Measurements from ENCODE around the gene ANXA10. TPM values are rescaled to one million over a fixed set of nuclear protein-coding genes. Genes with fewer than 3 reads are reported as not detected.
"Not testable (repeated sequence)": the region's sequence is repeated elsewhere in the genome, so short reads cannot be mapped to it uniquely, and the experiment has no call there.

The ANXA10 gene
- total RNA-seq, 1 experiment from 2014 or later = 50.8 TPM

DNA sequence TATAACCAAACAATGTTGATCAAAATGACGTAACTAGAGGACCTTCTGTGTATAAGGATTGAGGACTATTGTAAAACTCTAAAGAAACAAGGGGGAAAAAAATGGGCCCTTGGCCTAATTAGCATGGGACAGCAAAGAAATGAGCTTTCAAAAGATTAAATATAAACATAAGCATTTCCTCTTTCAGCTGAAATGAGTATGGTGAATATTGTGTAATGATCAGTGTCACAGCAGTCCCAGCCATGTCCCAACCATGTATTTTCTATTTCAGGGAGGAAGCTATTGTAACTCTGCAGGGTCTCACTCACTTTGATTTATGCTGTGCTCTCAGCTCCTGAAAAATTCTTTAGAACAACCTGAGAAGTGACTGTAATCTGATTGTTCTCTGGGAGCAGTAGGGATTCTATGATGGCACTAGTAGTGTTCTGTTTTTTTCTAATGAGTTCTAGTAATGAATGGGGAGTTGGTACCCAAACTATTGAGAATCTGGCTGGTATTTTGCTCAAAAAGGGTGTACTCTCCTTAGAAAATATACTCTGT lies 25.8 kb downstream of the ANXA10 start:
- DNase-seq (ENCODE audit: low spot score) = no peak

DNA sequence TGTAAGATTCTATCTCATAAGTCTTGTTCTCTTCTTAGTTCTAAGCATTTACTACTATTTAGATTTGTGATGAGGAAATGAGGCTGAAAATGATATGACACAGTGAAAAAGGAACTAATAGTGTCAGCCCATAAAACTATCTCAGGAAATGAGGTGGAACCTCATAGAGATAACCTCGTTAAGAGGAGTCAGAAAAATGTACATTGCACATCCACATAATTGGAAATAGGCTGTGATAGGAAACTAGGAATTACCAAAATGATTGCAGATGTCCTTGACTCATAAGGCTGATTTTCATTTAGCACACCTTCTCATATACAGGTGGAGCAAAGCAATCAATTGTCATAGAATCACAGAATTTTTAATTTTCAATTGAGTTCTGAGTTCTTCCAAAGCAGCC lies 26.8 kb downstream of the ANXA10 start:
- no peak for DNase-seq (ENCODE audit: low spot score)

DNA sequence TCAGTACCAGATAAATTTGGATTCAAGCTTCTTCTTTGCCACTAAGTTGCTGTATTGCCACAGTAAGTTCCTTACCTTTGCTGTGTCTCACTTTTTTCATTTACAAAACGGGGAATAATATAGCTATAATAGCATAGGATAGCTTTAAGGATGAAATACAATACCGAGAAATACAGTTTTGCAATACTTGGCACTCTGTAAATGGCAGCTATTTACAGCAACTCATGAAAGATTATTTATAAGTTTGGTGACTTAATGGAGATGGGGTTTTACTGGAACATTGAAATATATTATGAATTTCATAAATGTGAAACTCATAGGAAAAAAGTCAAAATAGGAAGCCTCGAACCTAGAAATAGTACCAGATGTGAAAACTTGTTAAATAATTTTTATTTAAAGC lies 27.6 kb downstream of the ANXA10 start:
- DNase-seq (ENCODE audit: low spot score) = no peak

DNA sequence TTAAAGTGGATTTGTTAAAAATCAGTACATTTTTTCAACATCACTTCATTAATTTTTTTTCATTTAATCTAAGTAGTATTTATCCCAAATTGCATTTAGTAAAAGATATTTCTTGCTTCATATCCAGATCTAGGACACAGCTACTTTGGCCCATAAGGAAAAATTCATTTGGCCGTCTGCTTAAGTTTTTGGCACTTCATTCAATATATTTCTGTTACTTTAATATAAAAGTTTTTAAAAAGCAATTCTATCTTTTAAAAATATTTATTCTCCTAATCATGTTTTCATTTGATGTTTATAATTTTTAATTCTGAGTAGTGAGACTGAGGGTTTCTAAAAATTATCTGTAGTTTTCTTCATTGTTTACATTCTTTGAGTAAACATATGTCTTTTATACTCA lies 28.5 kb downstream of the ANXA10 start:
- DNase-seq (ENCODE audit: low spot score) = no peak

DNA sequence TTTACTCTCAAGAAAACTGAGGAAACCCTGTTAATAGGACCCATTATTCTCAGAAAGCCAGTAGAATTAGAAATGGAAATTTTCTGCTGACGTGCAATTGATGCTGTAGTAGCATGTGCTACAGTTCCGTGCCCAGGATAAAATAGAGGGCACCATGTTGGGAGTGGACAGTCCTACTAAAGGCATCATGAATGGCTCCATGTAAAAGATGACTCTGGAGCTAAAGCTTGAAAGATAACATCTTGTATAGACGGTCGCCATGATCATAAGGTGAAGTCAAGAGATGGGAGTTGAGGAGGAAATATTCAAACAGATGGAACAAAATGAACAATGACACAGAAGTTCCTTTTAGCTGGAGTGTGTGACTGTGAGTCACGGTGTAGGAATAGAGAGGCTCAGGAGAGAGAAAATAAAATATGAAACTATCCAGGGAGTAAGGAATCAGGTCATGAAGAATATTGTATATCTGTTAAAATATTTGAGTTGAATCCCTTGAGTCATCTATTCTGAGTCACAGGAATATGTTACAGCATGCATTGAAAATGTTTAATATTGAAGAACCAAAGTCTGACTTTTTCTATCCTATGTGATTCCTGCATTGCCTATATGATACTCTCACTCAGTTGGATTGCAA lies 31.8 kb downstream of the ANXA10 start:
- no peak for DNase-seq (ENCODE audit: low spot score)

DNA sequence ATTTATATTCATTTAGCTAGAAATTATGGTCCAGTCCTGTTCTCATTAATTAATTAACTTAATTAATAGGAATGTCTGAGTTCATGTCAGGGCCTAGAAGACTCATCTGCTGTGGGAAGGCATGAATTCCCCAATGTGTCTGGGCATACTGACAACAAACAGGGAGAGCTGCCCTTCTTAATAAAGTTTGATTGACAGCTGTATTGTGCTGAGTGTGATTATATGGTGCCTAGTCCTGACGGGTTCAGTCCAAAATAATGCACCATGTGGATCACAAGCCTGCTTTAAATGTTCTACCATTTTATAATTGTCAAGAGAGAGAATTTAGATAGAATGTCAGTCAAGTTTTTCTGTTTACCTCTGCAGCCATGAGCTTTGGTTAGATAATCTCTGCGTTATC lies 34.6 kb downstream of the ANXA10 start:
- no peak for DNase-seq (ENCODE audit: low spot score)

DNA sequence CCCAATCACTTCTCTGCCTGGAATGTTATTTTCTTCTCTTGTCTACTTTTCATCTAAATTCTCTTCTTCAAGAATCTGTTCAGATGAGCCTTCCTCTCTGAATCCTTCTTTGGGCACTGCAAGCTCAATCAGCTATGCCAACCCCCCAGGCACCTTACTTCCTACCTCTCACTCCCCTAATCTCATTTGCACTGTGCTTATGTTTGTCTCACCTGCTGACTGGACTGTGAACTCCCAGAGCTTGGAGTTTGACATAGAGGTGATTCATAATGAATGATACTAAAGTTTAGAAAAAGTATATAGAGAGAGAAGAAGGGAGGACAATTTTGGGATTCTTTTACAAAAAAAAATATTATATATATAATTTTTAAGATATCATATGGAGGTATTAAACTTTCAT lies 36.3 kb downstream of the ANXA10 start:
- no peak for DNase-seq (ENCODE audit: low spot score)

DNA sequence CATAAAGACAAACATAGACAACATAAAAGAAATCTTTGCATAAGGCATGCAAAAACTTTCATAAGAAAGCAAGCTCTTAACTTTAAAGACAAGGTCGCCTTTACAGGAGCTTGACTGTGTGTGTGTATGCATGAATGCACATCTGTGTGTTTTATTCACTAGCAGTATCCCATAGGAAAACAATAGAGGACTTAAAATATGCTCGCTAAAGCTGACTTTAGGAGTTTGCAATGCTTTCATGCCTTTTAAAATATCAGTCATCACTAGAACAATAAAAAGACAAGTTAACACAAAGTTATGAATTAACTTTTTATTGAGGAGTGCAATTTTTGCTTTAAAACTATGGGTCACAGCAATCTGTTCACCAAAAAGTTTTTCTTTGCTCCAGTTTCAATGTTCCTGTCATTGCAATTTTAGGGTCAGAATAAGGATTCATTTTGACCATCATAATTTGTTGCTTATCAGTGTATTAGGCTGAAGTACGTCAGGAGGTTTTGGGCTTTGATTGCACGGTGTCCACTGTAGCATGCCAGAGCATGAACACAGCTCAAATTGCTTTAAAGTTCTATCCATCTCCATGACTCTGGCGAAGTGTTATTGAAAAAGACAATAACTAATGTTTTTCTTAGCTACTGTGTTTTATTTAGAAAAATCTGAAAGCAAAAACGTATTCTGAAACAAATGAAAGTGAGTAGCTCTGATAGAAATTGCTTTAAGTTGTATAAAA lies 36.9 kb downstream of the ANXA10 start:
- DNase-seq (ENCODE audit: low spot score) = no peak

DNA sequence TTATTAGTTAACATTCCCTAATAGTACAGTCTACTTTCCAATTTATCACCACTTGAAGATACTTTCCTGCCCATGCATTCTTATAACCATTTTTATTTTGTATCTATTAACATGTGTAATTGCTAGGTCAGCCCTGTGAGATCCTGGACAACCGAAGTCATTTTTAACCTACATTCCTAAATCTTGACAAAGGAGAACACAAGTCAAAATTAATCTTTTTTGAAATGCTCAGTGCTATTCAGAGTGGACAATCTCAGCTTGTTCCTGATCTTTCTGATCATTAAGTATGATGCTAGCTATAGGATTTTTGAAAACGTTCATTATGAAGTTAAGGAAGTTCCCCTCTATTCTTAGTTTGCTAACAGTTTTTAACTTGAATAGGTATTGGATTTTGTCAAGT lies 37.5 kb downstream of the ANXA10 start:
- no peak for DNase-seq (ENCODE audit: low spot score)

DNA sequence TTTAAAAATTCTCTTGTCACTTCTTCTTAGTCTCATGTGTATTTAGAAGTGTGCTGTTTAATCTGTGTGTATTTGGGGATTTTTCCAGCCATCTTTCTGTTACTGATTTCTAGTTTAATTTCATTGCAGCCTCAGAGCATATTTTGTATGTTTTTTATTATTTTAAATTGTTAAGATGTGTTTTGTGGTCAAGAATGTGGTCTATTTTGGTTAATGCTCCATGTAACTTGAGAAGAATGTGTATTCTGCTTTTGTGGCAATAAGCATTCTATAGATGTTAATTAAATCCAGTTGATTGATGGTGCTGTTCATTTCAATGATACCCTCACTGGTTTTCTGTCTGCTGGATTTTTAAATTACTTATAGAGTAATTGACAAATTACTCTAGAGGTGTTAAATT lies 38.9 kb downstream of the ANXA10 start:
- no peak for DNase-seq (ENCODE audit: low spot score)

DNA sequence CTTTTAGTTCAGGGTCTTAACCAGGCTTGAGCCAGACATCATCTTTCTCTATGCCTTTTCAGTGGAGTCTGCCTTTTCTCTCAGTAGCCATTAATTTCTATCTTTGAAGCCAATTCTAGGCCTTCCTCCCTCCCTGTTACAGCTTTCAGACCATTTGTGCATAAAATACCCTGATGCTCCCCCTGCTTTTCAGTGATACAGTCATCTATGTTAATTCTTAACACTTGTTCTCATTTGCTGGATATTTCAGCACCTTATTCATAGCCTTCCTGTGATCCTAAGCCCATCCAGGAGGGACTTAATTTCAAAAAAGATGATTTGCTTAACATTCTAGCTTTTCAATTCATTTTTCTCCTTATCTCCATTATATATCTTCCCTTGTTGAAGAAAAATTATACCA lies 42.3 kb downstream of the ANXA10 start:
- DNase-seq (ENCODE audit: low spot score) = no peak

DNA sequence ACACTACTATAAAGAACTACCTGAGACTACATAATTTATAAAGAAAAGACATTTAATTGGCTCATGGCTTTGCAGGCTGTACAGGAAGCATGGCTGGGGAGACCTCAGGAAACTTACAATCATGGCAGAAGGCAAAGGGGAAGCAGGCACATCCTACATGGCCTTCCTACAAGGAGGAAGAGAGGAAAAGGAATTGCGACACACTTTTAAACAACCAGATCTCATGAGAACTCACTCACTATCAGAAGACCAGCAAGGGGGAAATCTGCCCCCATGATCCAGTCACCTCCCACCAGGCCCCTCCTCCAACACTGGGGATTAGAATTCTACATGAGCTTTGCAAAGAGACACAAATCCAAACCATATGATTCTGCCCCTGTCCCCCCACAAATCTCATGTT lies 43.5 kb downstream of the ANXA10 start:
- DNase-seq (ENCODE audit: low spot score) = not testable (repeated sequence)

DNA sequence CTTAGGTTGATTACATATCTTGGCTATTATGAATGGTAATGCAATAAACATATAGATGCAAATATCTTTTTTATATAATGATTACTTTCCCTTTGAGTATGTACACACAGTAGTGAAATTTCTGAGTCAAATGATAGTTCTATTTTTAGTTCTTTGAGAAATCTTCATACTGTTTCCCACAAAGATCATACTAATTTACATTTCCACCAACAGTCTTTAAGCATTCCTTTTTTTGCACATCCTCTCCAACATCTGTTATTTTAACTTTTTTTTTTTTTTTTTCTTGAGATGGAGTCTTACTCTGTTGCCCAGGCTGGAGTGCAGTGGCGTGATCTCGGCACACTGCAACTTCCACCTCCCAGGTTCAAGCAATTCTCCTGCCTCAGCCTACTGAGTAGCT lies 45.4 kb downstream of the ANXA10 start:
- not testable (repeated sequence) for DNase-seq (ENCODE audit: low spot score)

DNA sequence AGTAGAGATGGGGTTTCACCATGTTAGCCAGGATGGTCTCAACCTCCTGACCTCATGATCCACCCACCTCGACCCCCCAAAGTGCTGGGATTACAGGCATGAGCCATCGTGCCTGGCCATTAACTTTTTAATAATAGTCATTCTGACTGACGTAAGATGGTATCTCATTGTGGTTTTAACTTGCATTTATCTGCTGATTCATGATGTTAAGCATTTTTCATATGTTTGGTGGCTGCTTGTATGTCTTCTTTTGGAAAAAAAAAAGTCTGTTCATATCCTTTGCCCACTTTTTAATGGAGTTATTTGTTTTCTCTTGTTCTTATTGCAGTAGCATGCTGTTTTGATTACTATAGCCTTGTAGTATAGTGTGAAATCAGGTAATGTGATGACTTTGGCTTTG lies 45.8 kb downstream of the ANXA10 start:
- DNase-seq (ENCODE audit: low spot score) = no peak

DNA sequence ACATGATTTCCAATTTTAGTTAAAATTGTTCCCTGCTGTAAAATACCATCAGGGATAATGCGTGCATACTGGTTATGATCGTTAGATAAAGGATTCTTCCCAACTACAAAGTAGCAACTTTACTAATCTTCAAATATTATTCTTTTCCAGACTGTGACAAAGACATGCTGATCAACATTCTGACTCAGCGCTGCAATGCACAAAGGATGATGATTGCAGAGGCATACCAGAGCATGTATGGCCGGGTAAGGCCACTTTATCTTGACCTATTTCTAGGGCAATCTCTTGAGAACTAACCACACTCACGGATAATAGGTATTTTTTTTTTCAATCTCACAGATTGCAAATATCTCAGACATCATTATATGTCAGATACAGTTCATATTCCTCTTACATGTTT lies 47.0 kb downstream of the ANXA10 start:
- DNase-seq (ENCODE audit: low spot score) = no peak

DNA sequence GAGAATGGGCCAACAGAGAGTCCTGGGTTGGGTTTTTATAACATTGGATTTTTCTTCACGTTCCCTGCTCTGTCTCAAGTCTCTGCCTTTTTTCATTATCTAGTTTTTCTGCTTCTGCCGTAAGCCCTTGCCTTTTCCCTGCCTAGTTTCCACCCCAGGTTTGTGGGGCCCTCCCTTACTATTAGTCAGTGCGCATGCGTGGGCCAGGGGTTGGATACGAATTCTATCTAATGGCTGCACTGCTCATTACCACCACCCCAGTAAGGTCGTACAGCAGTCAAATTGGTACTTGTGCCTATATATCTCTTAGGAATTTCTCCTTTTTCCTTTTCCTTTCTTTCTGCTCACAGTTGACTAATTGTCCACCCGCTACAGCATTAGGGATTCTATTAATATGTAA lies 49.4 kb downstream of the ANXA10 start:
- no peak for DNase-seq (ENCODE audit: low spot score)

DNA sequence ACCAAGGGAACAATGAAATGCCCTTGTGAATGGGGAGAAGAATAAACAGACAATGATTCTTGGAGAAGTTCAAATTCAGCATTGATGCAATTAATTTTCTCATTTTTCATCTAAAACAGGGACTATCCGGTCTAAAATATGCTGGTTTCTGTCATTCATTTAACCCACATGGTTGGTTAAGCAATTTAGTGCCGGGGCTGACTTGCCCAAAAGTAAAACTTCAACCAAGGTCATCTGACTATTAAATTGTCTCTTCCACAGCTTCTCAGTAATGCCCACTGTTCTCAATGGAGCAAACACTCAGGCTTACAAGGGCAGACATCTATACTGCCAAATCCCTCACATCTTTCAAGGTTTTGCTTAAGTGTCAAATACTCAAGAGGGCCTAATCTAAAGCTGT lies 51.3 kb downstream of the ANXA10 start:
- DNase-seq (ENCODE audit: low spot score) = no peak

DNA sequence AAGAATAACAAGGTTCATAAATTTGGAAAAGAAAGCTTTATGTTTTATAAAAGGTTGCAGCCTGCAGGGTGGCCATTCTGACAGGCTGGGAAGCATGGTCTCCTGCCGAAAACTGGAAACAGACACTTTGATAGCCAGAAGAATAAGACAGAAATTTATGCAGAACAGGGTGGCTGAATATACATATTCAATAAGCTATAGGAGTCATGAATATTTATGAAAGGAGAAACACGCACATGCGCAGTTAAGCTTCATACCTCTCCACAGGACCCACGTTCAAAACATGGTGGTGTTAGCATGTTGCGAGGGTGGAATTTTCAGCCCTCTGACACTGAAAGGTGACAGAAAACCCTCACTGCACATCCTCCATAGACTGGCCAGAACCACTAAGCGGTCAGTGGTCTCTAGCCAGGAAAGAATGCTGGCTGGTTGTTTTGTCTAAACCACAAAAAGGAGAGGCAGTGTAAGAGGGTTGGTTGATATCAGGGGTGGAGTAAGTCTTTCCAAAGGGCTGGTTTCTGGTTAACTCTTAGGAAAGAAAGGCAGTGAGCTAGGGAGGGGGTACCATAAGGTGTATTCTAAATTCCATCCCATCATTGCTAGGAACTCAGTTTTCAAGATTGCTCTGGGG lies 58.2 kb downstream of the ANXA10 start:
- no peak for DNase-seq (ENCODE audit: low spot score)

DNA sequence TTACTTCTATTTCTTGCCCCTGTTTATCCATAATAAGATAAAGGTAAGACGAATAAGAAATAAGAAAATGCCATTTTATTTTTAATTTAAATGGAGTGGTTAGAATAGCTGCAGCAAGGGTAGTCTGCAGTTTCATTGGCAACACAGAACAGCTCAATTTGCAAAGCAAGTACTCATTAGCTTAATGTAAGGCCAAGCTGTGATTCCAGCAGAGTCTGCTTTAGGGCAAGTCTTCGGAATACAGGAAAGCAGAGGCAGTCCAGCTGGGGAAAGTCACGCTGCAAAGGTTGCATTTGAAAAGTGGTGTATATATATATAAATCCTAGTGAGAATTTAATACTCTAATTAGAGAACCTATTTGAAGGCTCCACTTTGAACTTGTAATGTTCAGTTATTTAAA lies 59.0 kb downstream of the ANXA10 start:
- no peak for DNase-seq (ENCODE audit: low spot score)

DNA sequence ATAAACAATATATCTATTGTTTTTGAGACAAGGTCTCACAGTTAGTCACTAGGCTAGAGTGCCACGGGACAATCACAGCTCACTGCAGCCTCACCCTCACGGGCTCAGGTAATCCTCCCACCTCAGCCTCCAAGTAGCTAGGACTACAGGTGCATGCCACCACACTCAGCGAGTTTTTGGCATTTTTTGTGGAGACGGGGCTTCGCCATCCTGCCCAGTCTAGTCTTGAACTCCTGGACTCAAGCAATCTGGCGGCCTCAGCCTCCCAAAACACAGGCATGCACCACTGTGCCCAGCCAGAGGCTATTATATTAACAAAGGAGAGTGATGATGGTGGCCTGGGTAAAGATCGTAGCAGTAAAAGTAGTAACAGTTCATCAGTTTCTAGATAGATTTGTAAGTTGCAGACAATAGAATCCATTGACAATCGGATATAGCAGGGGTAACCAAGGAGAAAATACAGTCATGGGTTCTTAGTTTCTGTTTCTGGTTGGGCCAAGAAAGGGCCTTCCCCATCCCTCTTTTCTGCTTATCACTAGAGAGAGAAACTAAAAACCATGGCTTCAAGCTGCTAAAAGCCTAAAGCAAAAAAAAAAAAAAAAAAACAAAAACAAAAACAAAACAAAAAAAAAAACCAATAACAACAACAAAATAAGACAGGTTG lies 60.6 kb downstream of the ANXA10 start:
- DNase-seq (ENCODE audit: low spot score) = no peak

DNA sequence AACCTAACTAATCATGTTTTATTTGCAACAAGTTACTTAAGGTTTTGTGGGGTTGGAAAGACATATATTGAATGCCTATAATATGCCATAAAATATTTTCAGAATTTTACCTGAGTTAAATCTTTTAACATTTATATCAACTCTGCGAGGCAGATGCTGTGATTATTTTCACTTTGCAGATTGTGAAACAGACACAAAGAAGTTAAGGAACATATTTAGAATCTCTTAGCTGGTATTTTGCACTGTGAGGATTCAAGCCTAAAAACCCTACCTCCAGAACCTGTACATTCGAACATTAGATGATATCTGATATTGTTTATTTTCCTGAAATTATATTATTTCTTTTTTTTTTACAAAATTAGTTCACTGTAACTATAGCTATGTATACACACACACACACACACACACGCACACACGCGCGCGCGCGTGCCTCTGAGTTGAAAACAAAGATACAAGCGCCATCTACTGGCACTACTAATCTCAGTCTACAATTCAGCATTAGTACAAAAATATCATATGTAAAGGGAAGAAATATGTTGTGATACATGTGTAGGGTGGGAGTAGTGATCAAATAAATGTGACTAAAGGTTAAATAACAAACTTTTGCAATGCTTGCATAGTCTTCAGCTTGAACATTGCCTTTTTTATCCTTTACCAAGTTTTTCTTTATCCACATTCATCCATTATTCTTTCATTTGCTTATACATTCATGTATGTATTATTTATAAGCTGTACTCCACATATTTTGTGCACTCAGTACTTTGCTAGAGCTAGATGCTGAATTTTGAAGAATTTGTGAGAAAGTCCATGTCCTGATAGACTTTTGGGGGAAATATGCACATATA lies 61.5 kb downstream of the ANXA10 start:
- peak; percentile 72 for DNase-seq (ENCODE audit: low spot score)
